AG04449 (cell line): ENCODE results near the gene SIRPG.
"Not testable (repeated sequence)": the region's sequence is repeated elsewhere in the genome, so short reads cannot be mapped to it uniquely, and the experiment has no call there.

Experiments used
- CTCF ChIA-PET: fragments of 350-600 bp; formaldehyde crosslinking; extraction: SDS; loops from one replicate; lab custom pipeline; 2021; ENCODE audit warnings: antibody characterized with exemption; lab: Yijun Ruan, JAX
- POLR2A ChIA-PET: fragments of 400-600, 350-600 bp; formaldehyde crosslinking; extraction: SDS; loops from one replicate; lab custom pipeline; 2020; ENCODE audit warnings: antibody characterized with exemption, inconsistent platforms; lab: Yijun Ruan, JAX
- DNase-seq: peaks from one replicate; pipeline ENCODE4 v3.0.0-alpha.2; 2010; ENCODE audit warnings: low read depth, low spot score
- H3K4me3 ChIP-seq: 2 replicates; pipeline ENCODE4 v1.5.1; 2011; ENCODE audit warnings: low read depth, mild to moderate bottlenecking, control low read depth, low read length
- CTCF ChIP-seq: IDR thresholded peaks from one replicate; pipeline ENCODE4 v1.5.1; 2011; ENCODE audit warnings: mild to moderate bottlenecking, moderate library complexity, low read length, control low read depth, inconsistent platforms; ENCODE audit not compliant: insufficient read depth; ENCODE audit errors: missing control alignments

The SIRPG gene

GRCh38 chr20:1657556-1658334 lies at the start of gene SIRPG:
Gene SIRPG (minus strand): TSS chr20:1657779. CDS start chr20:1657714, 65 bp downstream.
- TF ChIP-seq CTCF, result no peak
- DNase-seq, result no peak
- CTCF ChIA-PET, result no interaction called here
- POLR2A ChIA-PET, result no interaction called here
- no peak within 1 kb of the TSS for H3K4me3 ChIP-seq

- DNase-seq, CTCF ChIA-PET, POLR2A ChIA-PET, H3K4me3 ChIP-seq: not testable (repeated sequence)
These were observed 49.3 kb upstream of the SIRPG start for GRCh38 chr20:1706887-1707286.

GRCh38 chr20:1706079-1706478 lies 48.5 kb upstream of the SIRPG start:
- TF ChIP-seq CTCF, result no peak
- DNase-seq, result no peak
- H3K4me3 ChIP-seq, result no peak overlapping the region
- ChIA-PET CTCF (interaction anchor here (0.9 kb wide), 1 partner anchor 746 kb away, joined by 3 read pairs; no protein-coding TSS in a partner anchor), POLR2A (no interaction called here)

- CTCF ChIA-PET, result no interaction called here
- DNase-seq, result no peak
- no peak for TF ChIP-seq CTCF
- H3K4me3 ChIP-seq, result no peak overlapping the region
- POLR2A ChIA-PET, result no interaction called here
These were observed 45.3 kb upstream of the SIRPG start for GRCh38 chr20:1702855-1703254.

- no peak overlapping the region for H3K4me3 ChIP-seq
- TF ChIP-seq CTCF, result no peak
- ChIA-PET CTCF (no interaction called here), POLR2A (no interaction called here)
- no peak for DNase-seq
These were observed 44.7 kb upstream of the SIRPG start for GRCh38 chr20:1702328-1702727.

- TF ChIP-seq CTCF, result no peak
- no peak overlapping the region for H3K4me3 ChIP-seq
- CTCF ChIA-PET, result no interaction called here
- DNase-seq, result no peak
- POLR2A ChIA-PET, result no interaction called here
These were observed 43.4 kb upstream of the SIRPG start for GRCh38 chr20:1700990-1701389.

- ChIA-PET POLR2A (no interaction called here), CTCF (no interaction called here)
- no peak overlapping the region for H3K4me3 ChIP-seq
- no peak for TF ChIP-seq CTCF
- DNase-seq, result no peak
These were observed 40.0 kb upstream of the SIRPG start for GRCh38 chr20:1697592-1697991.
